PC-9 (cell line): ENCODE results near the gene GFAP. TPM values are rescaled to one million over a fixed set of nuclear protein-coding genes. Genes with fewer than 3 reads are reported as not detected.

Source experiments
- BruUV-seq: library from RNA; stranded (reverse); fragments of 400-500 nt; replicated peaks from 2 replicates; lab custom pipeline; 2021; lab: Mats Ljungman, UMichigan
- CTCF ChIA-PET: fragments of 300-600 bp; sonication (Branson Sonifier 250); formaldehyde crosslinking; loops from one replicate; lab custom pipeline; 2022; ENCODE audit warnings: antibody characterized with exemption; lab: Charles Lee
- POLR2A ChIA-PET: fragments of 300-600 bp; sonication (Branson Sonifier 250); formaldehyde crosslinking; loops from one replicate; lab custom pipeline; 2022; ENCODE audit warnings: antibody characterized with exemption; ENCODE audit not compliant: unreplicated experiment; lab: Charles Lee
- DNase-seq, 2 experiments: peaks; one replicate each; pipeline versions ENCODE4 v3.0.0 to v3.0.0-alpha.2; 2015 to 2022; ENCODE audit warnings: mixed read lengths in 1 of 2
- H2AFZ ChIP-seq: fragments of 200-600 bp; sonication (generic); 2 replicates; pipeline ENCODE4 v1.8.1; 2017; ENCODE audit warnings: antibody characterized with exemption
- H3F3A ChIP-seq: fragments of 200-600 bp; sonication (generic); 2 replicates; pipeline ENCODE4 v1.8.1; 2017; ENCODE audit warnings: antibody characterized with exemption, mild to moderate bottlenecking, low read depth; ENCODE audit not compliant: insufficient read depth
- H3K27ac ChIP-seq: fragments of 200-600 bp; sonication (generic); 2 replicates; pipeline ENCODE4 v1.6.1; 2016; ENCODE audit warnings: mixed run types
- H3K27me3 ChIP-seq: fragments of 200-600 bp; sonication (generic); 2 replicates; pipeline ENCODE4 v1.6.1; 2016; ENCODE audit warnings: low read depth, mixed run types; ENCODE audit not compliant: insufficient read depth
- H3K36me3 ChIP-seq: fragments of 200-600 bp; sonication (generic); 2 replicates; pipeline ENCODE4 v1.6.1; 2016; ENCODE audit warnings: low read depth, mixed run types
- H3K4me1 ChIP-seq: fragments of 200-600 bp; sonication (generic); replicated peaks from 2 replicates; pipeline ENCODE4 v1.6.1; 2016; ENCODE audit warnings: mixed run types; ENCODE audit not compliant: insufficient read depth
- H3K4me2 ChIP-seq: fragments of 200-600 bp; sonication (generic); 2 replicates; pipeline ENCODE4 v1.6.1; 2017; ENCODE audit warnings: mixed run types
- H3K4me3 ChIP-seq: fragments of 200-600 bp; sonication (generic); 2 replicates; pipeline ENCODE4 v1.6.1; 2016; ENCODE audit warnings: mixed run types
- H3K79me2 ChIP-seq: fragments of 200-600 bp; sonication (generic); 2 replicates; pipeline ENCODE4 v1.6.1; 2017; ENCODE audit warnings: low read depth, mixed run types
- H3K9me2 ChIP-seq: fragments of 200-600 bp; sonication (generic); 2 replicates; pipeline ENCODE4 v1.8.1; 2017; ENCODE audit warnings: mild to moderate bottlenecking; ENCODE audit not compliant: insufficient read depth
- H3K9me3 ChIP-seq: fragments of 200-600 bp; sonication (generic); 2 replicates; pipeline ENCODE4 v1.8.1; 2016; ENCODE audit warnings: low read depth; ENCODE audit not compliant: insufficient read depth
- H4K20me1 ChIP-seq: fragments of 200-600 bp; sonication (generic); 2 replicates; pipeline ENCODE4 v1.8.1; 2017; ENCODE audit not compliant: insufficient read depth
- CTCF ChIP-seq: fragments of 200-600 bp; sonication (generic); conservative IDR thresholded peaks from 2 replicates; pipeline ENCODE4 v1.6.1; 2017; ENCODE audit warnings: mixed run types, antibody characterized with exemption, mild to moderate bottlenecking, moderate library complexity
- EZH2 ChIP-seq: fragments of 200-600 bp; sonication (generic); IDR thresholded peaks from 2 replicates; pipeline ENCODE4 v1.8.0; 2017; ENCODE audit warnings: antibody characterized with exemption, low read depth
- intact Hi-C: fragments of 100-400 bp; cut with micrococcal nuclease; formaldehyde crosslinking; loops from one replicate; pipeline ENCODE4 v1.10.0; 2022; ENCODE audit not compliant: unreplicated experiment
- total RNA-seq: library from RNA; stranded (reverse); gene quantifications from 2 replicates; pipeline ENCODE4 v1.2.3, GENCODE V29; 2021

Gene GFAP
- total RNA-seq, 1 experiment from 2014 or later = not detected

- H3K4me1 ChIP-seq = peaks cover 9% of the 10 kb centered on the region
- ChIA-PET CTCF (interaction anchor here (0.5 to 0.6 kb wide), 2 partner anchors 101 to 105 kb away, joined by 3 to 7 read pairs; no protein-coding TSS in a partner anchor), POLR2A (no interaction called here)
- H3K36me3 ChIP-seq = no peaks in the 10 kb centered on the region
- TF ChIP-seq CTCF (no peak), EZH2 (no peak)
- H3K9me2 ChIP-seq = no peaks in the 10 kb centered on the region
- H3K4me2 ChIP-seq = no peak overlapping the region
- BruUV-seq = no TSS peak
- H3K79me2 ChIP-seq = no peaks in the 10 kb centered on the region
- no peak overlapping the region for H2AFZ ChIP-seq
- no peak for DNase-seq
- peaks cover 8% of the 10 kb centered on the region; the same call in 1 of the 2 replicates for H3K27me3 ChIP-seq
- intact Hi-C loops = no loop called here
- H4K20me1 ChIP-seq = no peaks in the 10 kb centered on the region
- H3K4me3 ChIP-seq = no peak overlapping the region
- H3K9me3 ChIP-seq = no peaks in the 10 kb centered on the region
- peaks cover 4% of the 10 kb centered on the region; the same call in 1 of the 2 replicates for H3F3A ChIP-seq
- no peak overlapping the region for H3K27ac ChIP-seq
Observed at GRCh38 chr17:44918006-44918405, 2.7 kb upstream of the GFAP start.

- no peak for TF ChIP-seq CTCF
- no peak for TF ChIP-seq EZH2
- H3K9me3 ChIP-seq = no peaks in the 10 kb centered on the region
- H3K36me3 ChIP-seq = no peaks in the 10 kb centered on the region
- peaks cover 4% of the 10 kb centered on the region; the same call in 1 of the 2 replicates for H3F3A ChIP-seq
- no peaks in the 10 kb centered on the region for H4K20me1 ChIP-seq
- no peaks in the 10 kb centered on the region for H3K9me2 ChIP-seq
- H3K4me3 ChIP-seq = no peak overlapping the region
- H3K79me2 ChIP-seq = no peaks in the 10 kb centered on the region
- no peak overlapping the region for H3K27ac ChIP-seq
- intact Hi-C loops = no loop called here
- CTCF ChIA-PET = interaction anchor here (0.5 to 0.7 kb wide), 4 partner anchors 101 to 683 kb away, joined by 3 to 13 read pairs (median 6); no protein-coding TSS in a partner anchor
- no peak overlapping the region for H3K4me2 ChIP-seq
- peaks cover 9% of the 10 kb centered on the region for H3K4me1 ChIP-seq
- no TSS peak for BruUV-seq
- H3K27me3 ChIP-seq = peaks cover 8% of the 10 kb centered on the region; the same call in 1 of the 2 replicates
- no peak overlapping the region for H2AFZ ChIP-seq
- POLR2A ChIA-PET = no interaction called here
- no peak for DNase-seq
Observed at GRCh38 chr17:44917456-44917855, 2.2 kb upstream of the GFAP start.

GRCh38 chr17:44916781-44917241 is 1.5 kb upstream of the GFAP start:
- intact Hi-C loops = no loop called here
- Histone ChIP-seq H3K79me2 (no peaks in the 10 kb centered on the region), H3K36me3 (no peaks in the 10 kb centered on the region), H3K9me3 (no peaks in the 10 kb centered on the region), H3K9me2 (no peaks in the 10 kb centered on the region), H3F3A (peaks cover 4% of the 10 kb centered on the region; the same call in 1 of the 2 replicates), H3K4me3 (no peak overlapping the region), H2AFZ (no peak overlapping the region), H4K20me1 (no peaks in the 10 kb centered on the region), H3K27ac (no peak overlapping the region), H3K27me3 (peaks cover 8% of the 10 kb centered on the region; the same call in 1 of the 2 replicates), H3K4me1 (peaks cover 9% of the 10 kb centered on the region), H3K4me2 (no peak overlapping the region)
- ChIA-PET POLR2A (no interaction called here), CTCF (interaction anchor here (0.7 kb wide), 1 partner anchor 169 kb away, joined by 13 read pairs; no protein-coding TSS in a partner anchor)
- BruUV-seq = no TSS peak
- TF ChIP-seq CTCF (no peak), EZH2 (no peak)
- peak; percentile 31 to 60 for DNase-seq
